Fibroblast of lung (primary cell): ENCODE measurements around the gene TBX19.

Experiments used
- EZH2 ChIP-seq: IDR thresholded peaks from 2 replicates; pipeline ENCODE4 v1.5.1; 2012; ENCODE audit warnings: low read length, control low read depth, mild to moderate bottlenecking; ENCODE audit errors: missing control alignments
- TF ChIP-seq, protein P1 (sequence below), 2 donors: IDR thresholded peaks in 1 of 2; conservative IDR thresholded peaks in 1 of 2; 1 replicate in 1 of 2; 2 replicates in 1 of 2; pipeline ENCODE4 v1.5.1; 2011 to 2012; ENCODE audit warnings: low read length in 2 of 2, control low read depth in 1 of 2, inconsistent platforms in 1 of 2, low read depth in 1 of 2, mild to moderate bottlenecking in 1 of 2

DNA sequence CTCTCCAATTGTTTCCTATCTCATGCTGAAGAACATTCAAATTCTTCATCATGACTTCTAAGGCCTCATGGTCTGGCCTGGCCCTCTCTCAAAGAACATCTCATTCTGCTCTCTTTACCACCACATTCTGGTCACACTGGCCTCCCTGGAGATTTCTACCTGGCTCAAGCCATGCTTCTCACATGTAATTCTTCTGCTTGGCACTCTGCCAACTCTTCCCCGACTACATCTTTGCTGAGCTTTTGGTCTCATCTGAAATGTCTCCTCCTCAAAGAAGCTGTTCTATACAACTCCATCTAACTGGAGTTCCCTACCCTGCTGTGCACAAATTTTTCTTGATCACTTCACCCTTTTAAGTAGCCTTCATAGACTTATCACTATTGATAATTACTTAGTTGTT is 1.4 kb upstream of the TBX19 start:
- TF ChIP-seq, protein P1, sequence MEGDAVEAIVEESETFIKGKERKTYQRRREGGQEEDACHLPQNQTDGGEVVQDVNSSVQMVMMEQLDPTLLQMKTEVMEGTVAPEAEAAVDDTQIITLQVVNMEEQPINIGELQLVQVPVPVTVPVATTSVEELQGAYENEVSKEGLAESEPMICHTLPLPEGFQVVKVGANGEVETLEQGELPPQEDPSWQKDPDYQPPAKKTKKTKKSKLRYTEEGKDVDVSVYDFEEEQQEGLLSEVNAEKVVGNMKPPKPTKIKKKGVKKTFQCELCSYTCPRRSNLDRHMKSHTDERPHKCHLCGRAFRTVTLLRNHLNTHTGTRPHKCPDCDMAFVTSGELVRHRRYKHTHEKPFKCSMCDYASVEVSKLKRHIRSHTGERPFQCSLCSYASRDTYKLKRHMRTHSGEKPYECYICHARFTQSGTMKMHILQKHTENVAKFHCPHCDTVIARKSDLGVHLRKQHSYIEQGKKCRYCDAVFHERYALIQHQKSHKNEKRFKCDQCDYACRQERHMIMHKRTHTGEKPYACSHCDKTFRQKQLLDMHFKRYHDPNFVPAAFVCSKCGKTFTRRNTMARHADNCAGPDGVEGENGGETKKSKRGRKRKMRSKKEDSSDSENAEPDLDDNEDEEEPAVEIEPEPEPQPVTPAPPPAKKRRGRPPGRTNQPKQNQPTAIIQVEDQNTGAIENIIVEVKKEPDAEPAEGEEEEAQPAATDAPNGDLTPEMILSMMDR (conservative IDR thresholded peaks at IDR 0.05 in 1 of 2, IDR thresholded peaks at IDR 0.05 in 1 of 2; ENCODE audit: low read depth in 1 of 2, low read length in 2 of 2), result no peak
- no peak for TF ChIP-seq EZH2
